GM15510 (cell line): Measurements from ENCODE around the gene FRMPD1.

Experiments used
- POLR2A ChIP-seq: IDR thresholded peaks from 3 replicates; pipeline ENCODE4 v1.6.1; 2011; ENCODE audit warnings: borderline replicate concordance; ENCODE audit not compliant: insufficient read length; ENCODE audit errors: extremely low read depth

The FRMPD1 gene

GRCh38 chr9:37624073-37624472 is 26.7 kb upstream of the FRMPD1 start:
- TF ChIP-seq POLR2A, result no peak

GRCh38 chr9:37625036-37625757 is 25.6 kb upstream of the FRMPD1 start:
- TF ChIP-seq POLR2A, result no peak

GRCh38 chr9:37625758-37626147 is 25.0 kb upstream of the FRMPD1 start:
- TF ChIP-seq POLR2A, result no peak

DNA sequence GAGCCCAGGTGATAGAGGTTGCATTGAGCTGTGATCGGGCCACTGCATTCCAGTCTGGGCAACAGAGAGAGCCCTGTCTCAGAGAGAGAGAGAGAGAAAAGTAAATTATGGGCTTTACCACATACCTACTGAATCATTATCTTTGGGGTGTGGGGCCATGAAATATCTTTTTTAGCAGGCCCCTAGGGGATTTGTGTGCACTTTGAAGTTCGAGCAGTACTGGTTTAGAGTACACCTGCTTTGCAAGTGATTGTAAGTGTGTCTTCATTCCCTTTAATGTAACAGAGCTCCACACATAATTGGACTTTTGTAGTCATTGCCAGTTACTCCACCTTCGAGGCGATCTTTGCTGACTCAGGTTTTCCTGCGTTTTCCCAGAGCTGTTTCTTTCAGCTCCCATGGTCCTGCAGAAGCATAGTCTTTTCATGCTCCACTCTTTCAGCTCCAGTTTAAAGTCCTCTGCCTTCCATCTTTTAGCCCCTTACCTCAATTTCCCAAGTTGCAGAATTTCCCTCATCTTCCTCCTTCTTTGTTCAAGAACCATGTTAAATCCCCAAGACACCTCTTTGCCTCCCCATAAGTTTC is 24.0 kb upstream of the FRMPD1 start:
- no peak for TF ChIP-seq POLR2A

GRCh38 chr9:37632479-37632878 is 18.3 kb upstream of the FRMPD1 start:
- no peak for TF ChIP-seq POLR2A

- no peak for TF ChIP-seq POLR2A
These were observed 14.9 kb upstream of the FRMPD1 start for GRCh38 chr9:37635808-37636207.

DNA sequence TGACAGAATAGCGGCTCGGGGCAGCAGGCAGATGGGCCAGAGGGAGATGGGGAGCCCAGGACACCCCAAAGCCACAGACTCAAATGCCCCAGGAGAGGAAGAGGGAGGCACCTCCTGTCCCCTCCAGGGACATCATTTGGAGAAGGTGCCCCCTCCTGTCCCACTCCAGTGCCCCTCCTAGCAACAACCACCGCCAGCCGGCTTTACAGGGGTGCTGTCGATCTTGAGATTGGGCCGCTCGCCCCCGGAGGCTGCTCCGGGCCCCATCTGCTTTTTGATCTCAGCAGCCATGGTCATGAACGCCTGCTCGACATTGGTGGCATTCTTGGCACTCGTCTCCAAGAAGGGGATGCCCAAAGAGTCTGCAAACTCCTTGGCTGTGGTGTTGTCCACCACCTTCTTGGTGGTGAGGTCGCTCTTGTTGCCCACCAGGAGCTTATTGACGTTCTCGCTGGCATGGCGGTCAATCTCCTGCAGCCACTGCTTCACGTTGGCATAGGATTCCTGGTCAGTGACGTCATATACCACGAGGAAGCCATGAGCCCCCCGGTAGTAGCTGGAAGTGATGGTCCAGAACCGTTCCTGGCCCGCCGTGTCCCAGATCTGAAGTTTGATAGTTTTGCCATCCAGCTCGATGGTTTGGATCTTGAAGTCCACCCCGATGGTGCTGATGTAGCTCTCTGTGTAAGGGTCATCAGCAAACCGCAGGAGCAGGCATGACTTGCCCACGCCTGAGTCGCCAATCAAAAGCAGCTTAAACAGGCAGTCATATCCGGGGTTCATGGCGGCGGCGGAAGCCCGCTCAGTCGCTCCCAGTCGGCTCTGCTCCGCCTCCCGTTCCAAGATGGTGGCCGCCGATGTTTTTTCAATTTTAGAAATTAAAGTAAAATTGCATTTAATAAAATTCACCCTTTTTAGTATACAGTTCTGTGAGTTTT is 14.0 kb upstream of the FRMPD1 start:
- TF ChIP-seq POLR2A, result no peak

DNA sequence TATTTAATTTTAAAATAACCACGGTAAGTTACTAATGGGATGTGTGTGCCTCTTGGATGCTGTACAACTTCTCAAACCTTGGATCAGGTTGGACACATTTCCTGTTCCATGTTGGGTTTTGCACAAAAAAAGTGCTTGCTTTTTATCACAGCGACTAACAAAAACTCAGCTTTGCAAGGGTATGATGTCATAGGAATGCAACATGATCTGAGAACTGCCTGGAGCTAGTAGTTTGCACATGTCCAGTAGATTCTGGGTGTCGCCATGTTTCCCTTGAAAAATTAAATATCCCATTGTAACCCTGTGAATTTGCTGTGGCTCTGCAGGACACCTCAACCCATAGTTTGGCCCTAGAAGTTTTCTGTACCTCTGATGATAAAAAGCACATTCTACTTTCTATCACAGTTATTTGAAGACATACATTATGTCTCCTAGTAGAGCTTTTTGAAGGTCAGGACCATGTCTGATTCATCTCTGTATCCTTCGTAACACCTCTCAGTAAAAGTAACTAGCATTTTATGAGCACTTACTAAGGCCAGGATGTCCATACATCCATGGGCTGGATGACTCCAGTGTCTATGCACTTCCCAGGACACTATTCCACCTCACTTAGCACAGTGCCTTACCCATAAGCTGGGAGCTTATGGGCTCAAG is 11.5 kb upstream of the FRMPD1 start:
- TF ChIP-seq POLR2A, result no peak

DNA sequence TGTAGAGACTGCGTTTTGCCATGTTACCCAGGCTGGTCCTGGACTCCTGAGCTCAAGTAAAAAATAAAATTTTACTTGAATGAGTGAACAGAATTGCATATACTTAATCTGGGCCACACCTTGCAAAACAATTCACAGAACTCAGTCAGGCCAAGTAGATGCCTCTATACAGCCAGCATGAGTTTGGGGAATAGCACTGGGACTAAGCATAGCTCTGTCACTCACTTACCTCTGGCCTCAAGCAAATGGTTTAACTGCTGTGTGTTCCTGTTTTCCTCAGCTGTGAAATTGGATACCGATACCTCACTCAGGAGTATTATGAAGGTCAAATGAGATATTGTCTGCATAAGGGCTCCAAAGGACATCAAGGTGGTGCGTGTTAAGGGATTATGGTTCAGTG is 10.9 kb upstream of the FRMPD1 start:
- TF ChIP-seq POLR2A, result no peak

DNA sequence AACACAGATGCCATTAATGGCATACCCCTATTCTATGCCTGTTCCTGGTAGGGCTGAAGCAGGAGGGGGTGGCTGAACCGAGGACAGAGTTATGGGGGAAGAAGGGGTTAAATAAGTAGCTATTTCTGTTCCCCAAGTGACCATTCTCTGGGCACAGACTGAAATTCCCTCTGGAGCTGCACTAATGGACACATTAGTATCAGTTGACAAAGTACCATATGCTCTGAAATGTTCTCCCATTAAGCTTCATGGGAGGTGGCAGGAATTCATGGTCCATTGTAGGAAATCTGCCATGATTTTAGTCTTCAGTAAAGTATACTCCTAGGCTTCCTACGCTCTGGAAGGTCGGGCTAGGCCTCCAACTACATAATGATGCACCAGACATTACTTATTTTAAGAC is 10.5 kb upstream of the FRMPD1 start:
- TF ChIP-seq POLR2A, result no peak

DNA sequence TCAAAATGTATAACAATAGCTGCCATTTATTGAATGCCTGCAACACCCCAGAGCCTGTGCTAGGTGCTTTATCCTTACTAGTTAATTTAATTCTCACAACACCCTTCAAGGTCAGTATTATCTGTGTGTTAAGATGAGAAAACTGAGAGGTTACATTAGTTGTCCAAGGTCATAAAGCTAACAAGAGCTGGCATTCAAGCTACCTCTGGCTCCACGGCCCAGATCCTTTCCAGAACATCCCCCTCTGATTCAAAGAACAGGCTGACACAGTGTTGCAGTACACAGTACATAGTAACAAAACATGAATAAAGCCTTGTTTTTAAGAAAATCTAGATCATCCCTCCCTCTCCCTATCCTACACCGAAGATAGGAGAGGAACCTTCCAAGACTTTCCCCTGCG is 9.4 kb upstream of the FRMPD1 start:
- TF ChIP-seq POLR2A, result no peak

GRCh38 chr9:37643214-37643613 is 7.5 kb upstream of the FRMPD1 start:
- no peak for TF ChIP-seq POLR2A

- no peak for TF ChIP-seq POLR2A
These were observed 4.7 kb upstream of the FRMPD1 start for GRCh38 chr9:37645903-37646506.

DNA sequence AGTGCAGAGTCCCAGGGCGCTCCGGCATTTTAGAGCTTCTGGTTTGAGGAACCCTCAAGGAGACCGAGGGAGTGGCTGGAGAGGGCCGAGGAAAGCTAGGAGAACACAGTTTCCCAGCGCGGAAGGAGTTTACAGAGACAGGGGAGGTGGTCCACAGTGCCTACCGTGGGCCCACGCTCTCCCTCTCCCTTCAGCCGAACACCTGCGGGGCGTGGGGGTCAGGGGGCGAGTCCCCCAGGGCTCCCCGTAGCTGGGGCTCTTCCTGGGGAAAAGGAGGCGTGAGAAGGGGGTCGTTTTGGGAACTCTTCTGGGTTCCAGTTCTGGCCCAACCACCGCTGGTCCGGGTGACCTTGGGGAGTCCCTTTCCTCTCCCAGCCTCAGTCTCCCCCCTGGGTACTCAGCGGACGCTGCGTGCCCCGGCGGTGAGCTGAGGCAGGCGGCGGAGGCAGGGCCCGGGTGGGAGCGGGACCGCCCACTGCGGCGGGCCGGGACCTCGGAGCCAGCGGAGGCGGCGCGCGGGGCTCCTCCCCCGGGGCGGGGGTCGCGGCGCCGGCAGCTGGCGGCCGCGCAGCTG is 368 bp upstream of the FRMPD1 start:
- no peak for TF ChIP-seq POLR2A
